Measurements from ENCODE around the gene CCDC136. TPM values are rescaled to one million over a fixed set of nuclear protein-coding genes. Genes with fewer than 3 reads are reported as not detected.

CCDC136 gene
- total RNA-seq, 1 experiment from 2014 or later, result 11.1 TPM

DNA sequence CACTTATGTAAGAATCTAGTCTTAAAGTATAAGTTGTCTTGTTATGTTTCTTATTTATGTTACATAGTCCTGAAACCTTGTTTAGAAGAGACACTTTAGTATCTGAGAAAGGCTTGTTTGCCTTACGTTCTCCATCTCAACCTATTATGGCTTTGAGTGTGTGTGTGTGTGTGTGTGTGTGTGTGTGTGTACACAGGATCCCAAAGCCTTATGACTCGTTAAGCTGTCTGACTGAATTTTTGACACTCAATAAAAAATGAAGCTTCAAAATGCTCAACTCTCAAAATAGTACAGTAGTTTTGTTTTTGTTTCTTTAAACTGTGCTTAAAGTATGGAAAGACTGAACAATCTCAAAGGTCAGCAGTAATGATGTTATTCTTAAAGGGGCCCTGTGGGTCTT is 34.6 kb upstream of the CCDC136 start:
- Histone ChIP-seq H4K20me1 (ENCODE audit: insufficient read depth) (no peaks in the 10 kb centered on the region), H3K27ac (ENCODE audit: low read depth, low read length) (no peak overlapping the region), H3K9me3 (ENCODE audit: control insufficient read depth in 1 of 2, insufficient read depth in 1 of 2, low read depth in 1 of 2, low read length in 2 of 2) (no peaks in the 10 kb centered on the region), H3K4me1 (ENCODE audit: control insufficient read depth in 1 of 2, insufficient read depth in 2 of 2, low read length in 2 of 2) (no peaks in the 10 kb centered on the region), H3K4me2 (ENCODE audit: low read length) (no peak overlapping the region), H3K79me2 (ENCODE audit: insufficient read depth, low read length) (peaks cover 53% of the 10 kb centered on the region), H3K9ac (ENCODE audit: low read length) (no peak overlapping the region), H3K4me3 (replicated peaks in 1 of 2; ENCODE audit: low read depth in 1 of 2, low read length in 2 of 2) (no peak overlapping the region), H3K36me3 (ENCODE audit: control insufficient read depth in 1 of 2, insufficient read depth in 2 of 2, low read length in 2 of 2) (peaks cover 33 to 42% of the 10 kb centered on the region in 2 experiments), H2AFZ (ENCODE audit: low read depth, low read length, poor library complexity, severe bottlenecking) (no peak overlapping the region), H3K27me3 (ENCODE audit: insufficient read depth, low read length) (no peaks in the 10 kb centered on the region), H3K9me2 (ENCODE audit: insufficient read depth) (no peaks in the 10 kb centered on the region)
- TF ChIP-seq EZH2phosphoT487 (IDR thresholded peaks at IDR 0.05; ENCODE audit: borderline replicate concordance), result no peak
- TF ChIP-seq SIN3A (IDR thresholded peaks at IDR 0.05; ENCODE audit: low read depth), result no peak
- no peak for TF ChIP-seq POLR2A (IDR thresholded peaks at IDR 0.05; ENCODE audit: borderline replicate concordance, extremely low read depth, insufficient read depth, insufficient read length)
- TF ChIP-seq, protein P1, sequence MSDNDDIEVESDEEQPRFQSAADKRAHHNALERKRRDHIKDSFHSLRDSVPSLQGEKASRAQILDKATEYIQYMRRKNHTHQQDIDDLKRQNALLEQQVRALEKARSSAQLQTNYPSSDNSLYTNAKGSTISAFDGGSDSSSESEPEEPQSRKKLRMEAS (IDR thresholded peaks at IDR 0.05), result no peak
- TF ChIP-seq CBX3 (IDR thresholded peaks at IDR 0.05; ENCODE audit: low read depth), result no peak
- no peak for TF ChIP-seq TCF7L2 (IDR thresholded peaks at IDR 0.05; ENCODE audit: borderline replicate concordance, extremely low read depth, insufficient read depth, insufficient read length)
- no peak for TF ChIP-seq JUND (IDR thresholded peaks at IDR 0.05)
- CTCF ChIA-PET, result no interaction called here
- ATAC-seq, result no peak
- POLR2A ChIA-PET, result interaction anchor here (1.0 kb wide), 1 partner anchor 18 kb away, joined by 3 read pairs; the partner anchor contains the start of gene CALU
- intact Hi-C loops (cut with micrococcal nuclease), result no loop called here
- RAD21 ChIA-PET (ENCODE audit: low non-redundant PET in 1 of 2, low total read pairs in 2 of 2, uncharacterized antibody in 2 of 2, unreplicated experiment in 2 of 2), result no interaction called here
- BruUV-seq (replicated peaks), result no TSS peak
- DNase-seq (ENCODE audit: low read depth, low spot score), result no peak

DNA sequence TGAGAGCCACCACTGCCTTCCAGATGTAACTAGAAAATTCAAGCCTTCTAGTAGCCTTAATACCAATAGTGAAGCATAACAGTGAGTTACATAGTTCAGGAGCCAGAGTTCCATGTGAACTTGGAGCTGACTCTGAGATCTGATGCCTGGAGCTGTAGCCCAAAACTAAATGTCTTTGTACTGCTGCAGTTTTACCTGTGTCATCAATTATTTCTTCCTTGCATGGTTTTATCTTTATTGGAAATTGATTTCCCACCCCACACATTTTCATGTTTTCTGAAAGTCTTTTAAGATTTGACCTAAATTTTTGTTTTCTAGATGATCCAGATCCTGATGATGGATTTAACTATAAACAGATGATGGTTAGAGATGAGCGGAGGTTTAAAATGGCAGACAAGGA is 33.2 kb upstream of the CCDC136 start:
- H3K4me3 ChIP-seq (replicated peaks in 1 of 2; ENCODE audit: low read depth in 1 of 2, low read length in 2 of 2), result no peak overlapping the region
- ATAC-seq (no peak), DNase-seq (ENCODE audit: low read depth, low spot score) (no peak)
- no peak for TF ChIP-seq YY1 (IDR thresholded peaks at IDR 0.05; ENCODE audit: extremely low read depth, insufficient replicate concordance, low read depth, low read length)
- TF ChIP-seq, protein P2, sequence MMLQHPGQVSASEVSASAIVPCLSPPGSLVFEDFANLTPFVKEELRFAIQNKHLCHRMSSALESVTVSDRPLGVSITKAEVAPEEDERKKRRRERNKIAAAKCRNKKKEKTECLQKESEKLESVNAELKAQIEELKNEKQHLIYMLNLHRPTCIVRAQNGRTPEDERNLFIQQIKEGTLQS (IDR thresholded peaks at IDR 0.05), result no peak
- no peak for TF ChIP-seq POLR2AphosphoS5 (IDR thresholded peaks at IDR 0.05; ENCODE audit: low read depth, low read length)
- TF ChIP-seq EGR1 (IDR thresholded peaks at IDR 0.05; ENCODE audit: low read depth), result no peak
- TF ChIP-seq SRF (IDR thresholded peaks at IDR 0.05; ENCODE audit: low read depth), result no peak
- TF ChIP-seq, protein P1 (IDR thresholded peaks at IDR 0.05), result no peak
- no peak for TF ChIP-seq ZFX (IDR thresholded peaks at IDR 0.05)
- no peak for TF ChIP-seq EZH2 (IDR thresholded peaks at IDR 0.05)
- no peak for TF ChIP-seq CEBPB (IDR thresholded peaks at IDR 0.05; ENCODE audit: low read depth)
- TF ChIP-seq SIN3A (IDR thresholded peaks at IDR 0.05; ENCODE audit: low read depth), result no peak
- TF ChIP-seq SP1 (IDR thresholded peaks at IDR 0.05; ENCODE audit: low read depth), result no peak
- TF ChIP-seq POLR2A (IDR thresholded peaks at IDR 0.05; ENCODE audit: borderline replicate concordance, extremely low read depth, insufficient read depth, insufficient read length), result no peak
- TF ChIP-seq, protein P3, sequence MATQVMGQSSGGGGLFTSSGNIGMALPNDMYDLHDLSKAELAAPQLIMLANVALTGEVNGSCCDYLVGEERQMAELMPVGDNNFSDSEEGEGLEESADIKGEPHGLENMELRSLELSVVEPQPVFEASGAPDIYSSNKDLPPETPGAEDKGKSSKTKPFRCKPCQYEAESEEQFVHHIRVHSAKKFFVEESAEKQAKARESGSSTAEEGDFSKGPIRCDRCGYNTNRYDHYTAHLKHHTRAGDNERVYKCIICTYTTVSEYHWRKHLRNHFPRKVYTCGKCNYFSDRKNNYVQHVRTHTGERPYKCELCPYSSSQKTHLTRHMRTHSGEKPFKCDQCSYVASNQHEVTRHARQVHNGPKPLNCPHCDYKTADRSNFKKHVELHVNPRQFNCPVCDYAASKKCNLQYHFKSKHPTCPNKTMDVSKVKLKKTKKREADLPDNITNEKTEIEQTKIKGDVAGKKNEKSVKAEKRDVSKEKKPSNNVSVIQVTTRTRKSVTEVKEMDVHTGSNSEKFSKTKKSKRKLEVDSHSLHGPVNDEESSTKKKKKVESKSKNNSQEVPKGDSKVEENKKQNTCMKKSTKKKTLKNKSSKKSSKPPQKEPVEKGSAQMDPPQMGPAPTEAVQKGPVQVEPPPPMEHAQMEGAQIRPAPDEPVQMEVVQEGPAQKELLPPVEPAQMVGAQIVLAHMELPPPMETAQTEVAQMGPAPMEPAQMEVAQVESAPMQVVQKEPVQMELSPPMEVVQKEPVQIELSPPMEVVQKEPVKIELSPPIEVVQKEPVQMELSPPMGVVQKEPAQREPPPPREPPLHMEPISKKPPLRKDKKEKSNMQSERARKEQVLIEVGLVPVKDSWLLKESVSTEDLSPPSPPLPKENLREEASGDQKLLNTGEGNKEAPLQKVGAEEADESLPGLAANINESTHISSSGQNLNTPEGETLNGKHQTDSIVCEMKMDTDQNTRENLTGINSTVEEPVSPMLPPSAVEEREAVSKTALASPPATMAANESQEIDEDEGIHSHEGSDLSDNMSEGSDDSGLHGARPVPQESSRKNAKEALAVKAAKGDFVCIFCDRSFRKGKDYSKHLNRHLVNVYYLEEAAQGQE (IDR thresholded peaks at IDR 0.05; ENCODE audit: low read depth), result no peak
- TF ChIP-seq TCF7L2 (IDR thresholded peaks at IDR 0.05; ENCODE audit: borderline replicate concordance, extremely low read depth, insufficient read depth, insufficient read length), result no peak
- no peak for TF ChIP-seq EZH2phosphoT487 (IDR thresholded peaks at IDR 0.05; ENCODE audit: borderline replicate concordance)
- no TSS peak for BruUV-seq (replicated peaks)
- peaks cover 41% of the 10 kb centered on the region for H3K79me2 ChIP-seq (ENCODE audit: insufficient read depth, low read length)
- H2AFZ ChIP-seq (ENCODE audit: low read depth, low read length, poor library complexity, severe bottlenecking), result no peak overlapping the region
- no peaks in the 10 kb centered on the region for H3K4me1 ChIP-seq (ENCODE audit: control insufficient read depth in 1 of 2, insufficient read depth in 2 of 2, low read length in 2 of 2)
- ChIA-PET CTCF (no interaction called here), RAD21 (ENCODE audit: low non-redundant PET in 1 of 2, low total read pairs in 2 of 2, uncharacterized antibody in 2 of 2, unreplicated experiment in 2 of 2) (no interaction called here), POLR2A (no interaction called here)
- H3K9me3 ChIP-seq (ENCODE audit: control insufficient read depth in 1 of 2, insufficient read depth in 1 of 2, low read depth in 1 of 2, low read length in 2 of 2), result no peaks in the 10 kb centered on the region
- H4K20me1 ChIP-seq (ENCODE audit: insufficient read depth), result no peaks in the 10 kb centered on the region
- H3K4me2 ChIP-seq (ENCODE audit: low read length), result no peak overlapping the region
- H3K9ac ChIP-seq (ENCODE audit: low read length), result no peak overlapping the region
- no peak overlapping the region for H3K27ac ChIP-seq (ENCODE audit: low read depth, low read length)
- intact Hi-C loops (cut with micrococcal nuclease), result no loop called here
- H3K9me2 ChIP-seq (ENCODE audit: insufficient read depth), result no peaks in the 10 kb centered on the region
- peaks cover 35 to 36% of the 10 kb centered on the region in 2 experiments for H3K36me3 ChIP-seq (ENCODE audit: control insufficient read depth in 1 of 2, insufficient read depth in 2 of 2, low read length in 2 of 2)
- no peaks in the 10 kb centered on the region for H3K27me3 ChIP-seq (ENCODE audit: insufficient read depth, low read length)
